ENCODE data around the gene SH2D3C. TPM values are rescaled to one million over a fixed set of nuclear protein-coding genes. Genes with fewer than 3 reads are reported as not detected.

SH2D3C gene
- total and polyA plus RNA-seq, 10 of the 15 experiments (the other 5 are each of a cell fraction or from before 2014, with no cell fraction given): 1.2 to 23.5 (median 16.2) TPM

DNA sequence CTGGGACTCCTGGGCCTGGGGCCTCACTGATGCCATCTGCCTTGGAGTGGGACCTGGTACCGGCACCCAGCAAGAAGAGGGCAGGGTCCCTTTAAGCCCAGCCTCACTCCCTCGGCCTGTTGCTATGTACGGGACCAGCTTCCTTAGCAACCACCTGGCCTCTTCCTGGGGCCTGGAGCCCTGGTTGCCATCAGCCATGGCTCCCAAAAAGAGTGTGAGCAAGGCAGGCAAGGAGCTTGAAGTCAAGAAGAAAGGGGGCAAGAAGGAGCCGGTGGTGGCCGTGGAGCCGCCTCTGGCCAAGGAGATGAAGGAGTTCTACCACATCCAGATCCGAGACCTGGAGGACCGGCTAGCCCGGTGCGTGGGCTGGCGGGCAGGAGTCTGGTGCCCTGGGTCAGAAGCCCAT, 71.6 kb downstream of the SH2D3C start, which contains the start of gene CFAP157:
Gene CFAP157 (plus strand): TSS at position 153 of the 406 bp plus-strand sequence. CDS start 44 bp downstream, at position 197.
- Histone ChIP-seq H3K36me3 (ENCODE audit: control insufficient read depth in 2 of 2, insufficient read depth in 2 of 2, low read length in 1 of 2) (no peaks in the 10 kb centered on the region; a peak in 1 of 4 replicates), H3K4me2 (ENCODE audit: control insufficient read depth, insufficient read depth) (no peak within 1 kb of the TSS), H3K27ac (ENCODE audit: control insufficient read depth, insufficient read depth) (no peak within 1 kb of the TSS), H2AFZ (ENCODE audit: control insufficient read depth, low read depth, low read length) (no peak within 1 kb of the TSS), H3K79me2 (ENCODE audit: control insufficient read depth, insufficient read depth, low read length) (no peaks in the 10 kb centered on the region), H3K9me3 (replicated peaks; ENCODE audit: control insufficient read depth, insufficient read depth, low read length) (no peaks in the 10 kb centered on the region; the same call in 2 of the 3 replicates), H4K20me1 (ENCODE audit: control insufficient read depth, insufficient read depth) (no peaks in the 10 kb centered on the region), H3K27me3 (replicated peaks in 1 of 2; ENCODE audit: control insufficient read depth in 2 of 2, insufficient read depth in 2 of 2, low read length in 1 of 2) (peaks cover 0 to 2% of the 10 kb centered on the region in 2 experiments; a peak in 2 of 4 replicates), H3K4me1 (ENCODE audit: control insufficient read depth, insufficient read depth, low read length) (peaks cover 3% of the 10 kb centered on the region; the same call in 1 of the 2 replicates), H3K9ac (ENCODE audit: control insufficient read depth, insufficient read depth, low read length) (no peak within 1 kb of the TSS), H3K4me3 (no peak within 1 kb of the TSS)
- in situ Hi-C loops (cut with MboI): no loop called here
- FAIRE-seq (no peak), ATAC-seq (peak; percentile 22; the same call in 1 of the 3 replicates), DNase-seq (ENCODE audit: low read depth, low spot score) (no peak)
- WGBS (ENCODE audit: insufficient coverage, insufficient replicate concordance, low lambda C conversion rate, missing lambda C conversion rate): 29% methylated on average over 11 of the region's 11 CpGs
- ChIA-PET POLR2A (interaction anchor here (1.3 kb wide), 1 partner anchor 81 kb away, joined by 3 read pairs; no protein-coding TSS in a partner anchor), RAD21 (ENCODE audit: unreplicated experiment) (no interaction called here), SMC1A (ENCODE audit: uncharacterized antibody, unreplicated experiment) (interaction anchor here (1.4 to 1.9 kb wide), 2 partner anchors 8 to 28 kb away, joined by 3 to 8 read pairs; partner anchors contain the start of gene TOR2A), CTCF (no interaction called here)
- no TSS peak for BruUV-seq (replicated peaks)
- TF ChIP-seq PAX5 (IDR thresholded peaks at IDR 0.05; ENCODE audit: borderline replicate concordance, low read depth, low read length) (no peak), SUZ12 (IDR thresholded peaks at IDR 0.05; ENCODE audit: unreplicated experiment) (no peak), TBL1XR1 (IDR thresholded peaks at IDR 0.05; ENCODE audit: low read depth, low read length) (no peak), KDM1A (IDR thresholded peaks at IDR 0.05; ENCODE audit: borderline replicate concordance) (no peak), SIN3A (IDR thresholded peaks at IDR 0.05; ENCODE audit: low read depth, low read length) (no peak), DPF2 (IDR thresholded peaks at IDR 0.05) (no peak), POLR2A (IDR thresholded peaks at IDR 0.05; ENCODE audit: low read depth, low read length) (no peak), BCL3 (IDR thresholded peaks at IDR 0.05; ENCODE audit: borderline replicate concordance, insufficient read depth, low read depth, low read length, poor library complexity, severe bottlenecking) (no peak), MYC (IDR thresholded peaks at IDR 0.05; ENCODE audit: insufficient read depth, insufficient read length, insufficient replicate concordance, low read length, severe bottlenecking) (no peak), SMC3 (IDR thresholded peaks at IDR 0.05; ENCODE audit: borderline replicate concordance, low read length) (no peak), ZNF207 (IDR thresholded peaks at IDR 0.05; ENCODE audit: borderline replicate concordance) (no peak)
- TF ChIP-seq, protein P1, sequence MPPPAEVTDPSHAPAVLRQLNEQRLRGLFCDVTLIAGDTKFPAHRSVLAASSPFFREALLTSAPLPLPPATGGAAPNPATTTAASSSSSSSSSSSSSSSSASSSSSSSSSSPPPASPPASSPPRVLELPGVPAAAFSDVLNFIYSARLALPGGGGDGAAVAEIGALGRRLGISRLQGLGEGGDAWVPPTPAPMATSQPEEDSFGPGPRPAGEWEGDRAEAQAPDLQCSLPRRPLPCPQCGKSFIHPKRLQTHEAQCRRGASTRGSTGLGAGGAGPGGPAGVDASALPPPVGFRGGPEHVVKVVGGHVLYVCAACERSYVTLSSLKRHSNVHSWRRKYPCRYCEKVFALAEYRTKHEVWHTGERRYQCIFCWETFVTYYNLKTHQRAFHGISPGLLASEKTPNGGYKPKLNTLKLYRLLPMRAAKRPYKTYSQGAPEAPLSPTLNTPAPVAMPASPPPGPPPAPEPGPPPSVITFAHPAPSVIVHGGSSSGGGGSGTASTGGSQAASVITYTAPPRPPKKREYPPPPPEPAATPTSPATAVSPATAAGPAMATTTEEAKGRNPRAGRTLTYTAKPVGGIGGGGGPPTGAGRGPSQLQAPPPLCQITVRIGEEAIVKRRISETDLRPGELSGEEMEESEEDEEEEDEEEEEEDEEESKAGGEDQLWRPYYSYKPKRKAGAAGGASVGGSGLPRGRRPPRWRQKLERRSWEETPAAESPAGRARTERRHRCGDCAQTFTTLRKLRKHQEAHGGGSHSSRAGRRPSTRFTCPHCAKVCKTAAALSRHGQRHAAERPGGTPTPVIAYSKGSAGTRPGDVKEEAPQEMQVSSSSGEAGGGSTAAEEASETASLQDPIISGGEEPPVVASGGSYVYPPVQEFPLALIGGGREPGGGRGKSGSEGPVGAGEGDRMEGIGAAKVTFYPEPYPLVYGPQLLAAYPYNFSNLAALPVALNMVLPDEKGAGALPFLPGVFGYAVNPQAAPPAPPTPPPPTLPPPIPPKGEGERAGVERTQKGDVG (CRISPR knock-in tag; IDR thresholded peaks at IDR 0.05): no peak
- TF ChIP-seq, protein P2, sequence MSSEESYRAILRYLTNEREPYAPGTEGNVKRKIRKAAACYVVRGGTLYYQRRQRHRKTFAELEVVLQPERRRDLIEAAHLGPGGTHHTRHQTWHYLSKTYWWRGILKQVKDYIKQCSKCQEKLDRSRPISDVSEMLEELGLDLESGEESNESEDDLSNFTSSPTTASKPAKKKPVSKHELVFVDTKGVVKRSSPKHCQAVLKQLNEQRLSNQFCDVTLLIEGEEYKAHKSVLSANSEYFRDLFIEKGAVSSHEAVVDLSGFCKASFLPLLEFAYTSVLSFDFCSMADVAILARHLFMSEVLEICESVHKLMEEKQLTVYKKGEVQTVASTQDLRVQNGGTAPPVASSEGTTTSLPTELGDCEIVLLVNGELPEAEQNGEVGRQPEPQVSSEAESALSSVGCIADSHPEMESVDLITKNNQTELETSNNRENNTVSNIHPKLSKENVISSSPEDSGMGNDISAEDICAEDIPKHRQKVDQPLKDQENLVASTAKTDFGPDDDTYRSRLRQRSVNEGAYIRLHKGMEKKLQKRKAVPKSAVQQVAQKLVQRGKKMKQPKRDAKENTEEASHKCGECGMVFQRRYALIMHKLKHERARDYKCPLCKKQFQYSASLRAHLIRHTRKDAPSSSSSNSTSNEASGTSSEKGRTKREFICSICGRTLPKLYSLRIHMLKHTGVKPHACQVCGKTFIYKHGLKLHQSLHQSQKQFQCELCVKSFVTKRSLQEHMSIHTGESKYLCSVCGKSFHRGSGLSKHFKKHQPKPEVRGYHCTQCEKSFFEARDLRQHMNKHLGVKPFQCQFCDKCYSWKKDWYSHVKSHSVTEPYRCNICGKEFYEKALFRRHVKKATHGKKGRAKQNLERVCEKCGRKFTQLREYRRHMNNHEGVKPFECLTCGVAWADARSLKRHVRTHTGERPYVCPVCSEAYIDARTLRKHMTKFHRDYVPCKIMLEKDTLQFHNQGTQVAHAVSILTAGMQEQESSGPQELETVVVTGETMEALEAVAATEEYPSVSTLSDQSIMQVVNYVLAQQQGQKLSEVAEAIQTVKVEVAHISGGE (CRISPR knock-in tag; IDR thresholded peaks at IDR 0.05): no peak
- intact Hi-C loops (cut with micrococcal nuclease; ENCODE audit: unreplicated experiment): no loop called here

All from GM12878 (cell line).